ENCODE results near the gene TBXA2R. TPM values are rescaled to one million over a fixed set of nuclear protein-coding genes. Genes with fewer than 3 reads are reported as not detected.
"Not testable (repeated sequence)": the region's sequence is repeated elsewhere in the genome, so short reads cannot be mapped to it uniquely, and the experiment has no call there.

TBXA2R gene
- total RNA-seq, 1 donor from 2014 or later: 0.14 TPM

GRCh38 chr19:3585301-3586126 is 21.2 kb downstream of the TBXA2R start, which contains the start of gene GIPC3:
Gene GIPC3, plus strand, starts transcription at chr19:3585478. Its CDS starts 120 bp downstream, at chr19:3585598.
- Mint-ChIP-seq H3K4me1 (ENCODE audit: low read depth) (no peaks in the 10 kb centered on the region), H3K4me3 (ENCODE audit: low read depth) (no peak within 1 kb of the TSS)

GRCh38 chr19:3584036-3584802 is 22.5 kb downstream of the TBXA2R start:
- intact Hi-C loops (cut with micrococcal nuclease); H3K9me3 Mint-ChIP-seq; H3K27me3 Mint-ChIP-seq (ENCODE audit: low read depth); H3K27ac Mint-ChIP-seq; DNase-seq (ENCODE audit: low spot score); H3K4me1 Mint-ChIP-seq (ENCODE audit: low read depth); H3K4me3 Mint-ChIP-seq (ENCODE audit: low read depth); H3K36me3 Mint-ChIP-seq (ENCODE audit: low read depth): not testable (repeated sequence)

More at GRCh38 chr19:3585301-3586126, 21.2 kb downstream of the TBXA2R start, which contains the start of gene GIPC3:
- intact Hi-C loops (cut with micrococcal nuclease): no loop called here
- Mint-ChIP-seq H3K36me3 (ENCODE audit: low read depth) (no peaks in the 10 kb centered on the region), H3K9me3 (peaks cover 3% of the 10 kb centered on the region), H3K27me3 (ENCODE audit: low read depth) (peaks cover 3% of the 10 kb centered on the region), H3K27ac (no peak within 1 kb of the TSS)
- no peak for DNase-seq (ENCODE audit: low spot score)

GRCh38 chr19:3581792-3582191 is 24.9 kb downstream of the TBXA2R start:
- intact Hi-C loops (cut with micrococcal nuclease); H3K4me1 Mint-ChIP-seq (ENCODE audit: low read depth); H3K36me3 Mint-ChIP-seq (ENCODE audit: low read depth); H3K27ac Mint-ChIP-seq; H3K4me3 Mint-ChIP-seq (ENCODE audit: low read depth); DNase-seq (ENCODE audit: low spot score); H3K27me3 Mint-ChIP-seq (ENCODE audit: low read depth); H3K9me3 Mint-ChIP-seq: not testable (repeated sequence)

- Mint-ChIP-seq H3K4me3 (ENCODE audit: low read depth) (no peak overlapping the region), H3K9me3 (no peaks in the 10 kb centered on the region), H3K27ac (no peak overlapping the region), H3K27me3 (ENCODE audit: low read depth) (peaks cover 3% of the 10 kb centered on the region), H3K4me1 (ENCODE audit: low read depth) (no peaks in the 10 kb centered on the region), H3K36me3 (ENCODE audit: low read depth) (peaks cover 5% of the 10 kb centered on the region)
- intact Hi-C loops (cut with micrococcal nuclease): no loop called here
- DNase-seq (ENCODE audit: low spot score): no peak
Observed at GRCh38 chr19:3580156-3580934, 26.3 kb downstream of the TBXA2R start.

- intact Hi-C loops (cut with micrococcal nuclease): no loop called here
- Mint-ChIP-seq H3K36me3 (ENCODE audit: low read depth) (peaks cover 15% of the 10 kb centered on the region), H3K27me3 (ENCODE audit: low read depth) (peaks cover 1% of the 10 kb centered on the region), H3K4me3 (ENCODE audit: low read depth) (no peak overlapping the region), H3K4me1 (ENCODE audit: low read depth) (peaks cover 2% of the 10 kb centered on the region), H3K9me3 (no peaks in the 10 kb centered on the region), H3K27ac (no peak overlapping the region)
- DNase-seq (ENCODE audit: low spot score): no peak
Observed at GRCh38 chr19:3578390-3578789, 28.3 kb downstream of the TBXA2R start.

- Mint-ChIP-seq H3K27ac (no peak overlapping the region), H3K36me3 (ENCODE audit: low read depth) (peaks cover 15% of the 10 kb centered on the region), H3K27me3 (ENCODE audit: low read depth) (no peaks in the 10 kb centered on the region), H3K9me3 (no peaks in the 10 kb centered on the region), H3K4me3 (ENCODE audit: low read depth) (no peak overlapping the region), H3K4me1 (ENCODE audit: low read depth) (peaks cover 2% of the 10 kb centered on the region)
- no peak for DNase-seq (ENCODE audit: low spot score)
- intact Hi-C loops (cut with micrococcal nuclease): no loop called here
Observed at GRCh38 chr19:3577723-3578344, 28.8 kb downstream of the TBXA2R start.

GRCh38 chr19:3576696-3577443 is 29.8 kb downstream of the TBXA2R start:
- H3K27ac Mint-ChIP-seq: no peak overlapping the region
- no peak overlapping the region for H3K4me3 Mint-ChIP-seq (ENCODE audit: low read depth)

GRCh38 chr19:3575949-3576673 is 30.6 kb downstream of the TBXA2R start:
- intact Hi-C loops (cut with micrococcal nuclease): no loop called here
- no peak overlapping the region for H3K27ac Mint-ChIP-seq

More at GRCh38 chr19:3576696-3577443, 29.8 kb downstream of the TBXA2R start:
- intact Hi-C loops (cut with micrococcal nuclease): no loop called here
- DNase-seq (ENCODE audit: low spot score): no peak
- Mint-ChIP-seq H3K36me3 (ENCODE audit: low read depth) (peaks cover 15% of the 10 kb centered on the region), H3K27me3 (ENCODE audit: low read depth) (no peaks in the 10 kb centered on the region), H3K4me1 (ENCODE audit: low read depth) (peaks cover 5% of the 10 kb centered on the region), H3K9me3 (no peaks in the 10 kb centered on the region)

GRCh38 chr19:3575260-3575741 is 31.4 kb downstream of the TBXA2R start:
- Mint-ChIP-seq H3K27me3 (ENCODE audit: low read depth) (no peaks in the 10 kb centered on the region), H3K36me3 (ENCODE audit: low read depth) (peaks cover 15% of the 10 kb centered on the region), H3K4me1 (ENCODE audit: low read depth) (peaks cover 8% of the 10 kb centered on the region), H3K27ac (no peak overlapping the region), H3K4me3 (ENCODE audit: low read depth) (no peak overlapping the region), H3K9me3 (no peaks in the 10 kb centered on the region)
- no peak for DNase-seq (ENCODE audit: low spot score)
- intact Hi-C loops (cut with micrococcal nuclease): no loop called here

More at GRCh38 chr19:3575949-3576673, 30.6 kb downstream of the TBXA2R start:
- Mint-ChIP-seq H3K36me3 (ENCODE audit: low read depth) (peaks cover 15% of the 10 kb centered on the region), H3K4me1 (ENCODE audit: low read depth) (peaks cover 8% of the 10 kb centered on the region), H3K27me3 (ENCODE audit: low read depth) (no peaks in the 10 kb centered on the region), H3K4me3 (ENCODE audit: low read depth) (no peak overlapping the region), H3K9me3 (no peaks in the 10 kb centered on the region)
- no peak for DNase-seq (ENCODE audit: low spot score)

GRCh38 chr19:3573858-3574637 is 32.6 kb downstream of the TBXA2R start:
- intact Hi-C loops (cut with micrococcal nuclease): loop anchor here (2.0 kb wide), 1 partner anchor 73 kb away; the partner anchor contains the start of gene DOHH
- H3K4me1 Mint-ChIP-seq (ENCODE audit: low read depth): peaks cover 8% of the 10 kb centered on the region
- peak; percentile 88 for DNase-seq (ENCODE audit: low spot score)
- peak overlapping the region; percentile 63 for H3K27ac Mint-ChIP-seq
- H3K9me3 Mint-ChIP-seq: no peaks in the 10 kb centered on the region
- H3K4me3 Mint-ChIP-seq (ENCODE audit: low read depth): peak overlapping the region; percentile 76
- no peaks in the 10 kb centered on the region for H3K27me3 Mint-ChIP-seq (ENCODE audit: low read depth)
- H3K36me3 Mint-ChIP-seq (ENCODE audit: low read depth): peaks cover 15% of the 10 kb centered on the region

All from activated T-helper 2 cell treated with anti-CD3 and anti-CD28 coated beads, Interferon-gamma antibody, Interleukin-2, Interleukin-4, amounts not matched to agents 10 μg/mL and 5 μg/mL and 100 μg/mL, durations not matched to agents 14 hours and 24 hours and 36 hours (primary cell).